ENCODE results near the gene DUSP14. TPM values are rescaled to one million over a fixed set of nuclear protein-coding genes. Genes with fewer than 3 reads are reported as not detected.

Gene DUSP14
- polyA plus RNA-seq, 4 donors: 1.6 to 4.8 (median 3.2) TPM

Other genes with a start within 250 kb of the DUSP14 start
- gene C17orf78, start 113.9 kb upstream of the DUSP14 start, polyA plus RNA-seq: 10 to 100 TPM in 3 of 4 donors, 1 to 10 TPM in 1; 4.0 to 49.6 (median 26.8) TPM
- 10 to 100 TPM in 3 of 4 donors, 1 to 10 TPM in 1; 7.0 to 30.0 (median 16.6) TPM for gene ACACA, start 83.1 kb upstream of the DUSP14 start, polyA plus RNA-seq
- 10 to 100 TPM in 1 of 4 donors, 1 to 10 TPM in 3; 7.4 to 20.8 (median 8.5) TPM for gene TADA2A, start 83.0 kb upstream of the DUSP14 start, polyA plus RNA-seq
- 10 to 100 TPM in 1 of 4 donors, 1 to 10 TPM in 3; 7.6 to 35.8 (median 9.2) TPM for gene SYNRG, start 119.5 kb downstream of the DUSP14 start, polyA plus RNA-seq
- gene DDX52, start 153.6 kb downstream of the DUSP14 start, polyA plus RNA-seq: 10 to 100 TPM; 16.8 to 27.5 (median 17.6) TPM